K562 (cell line): ENCODE measurements around the gene ADIPOR2. TPM values are rescaled to one million over a fixed set of nuclear protein-coding genes. Genes with fewer than 3 reads are reported as not detected.
A peak's percentile ranks its signal among the peaks of the same experiment; 100 is the strongest.

ENCODE experiments used
- CXXC5 ChIP-seq: fragments of 250-450 bp; sonication (Bioruptor Pico); IDR thresholded peaks from 2 replicates; pipeline ENCODE4 v1.8.0; 2022; ENCODE audit warnings: inconsistent platforms, mild to moderate bottlenecking, moderate library complexity
- DNMT1 ChIP-seq: fragments of 450-650 bp; IDR thresholded peaks from 2 replicates; pipeline ENCODE4 v1.6.1; 2016; ENCODE audit warnings: antibody characterized with exemption, mild to moderate bottlenecking
- EGR1 ChIP-seq: fragments of 450-650 bp; conservative IDR thresholded peaks from 2 replicates; pipeline ENCODE4 v1.6.1; 2017; ENCODE audit warnings: mild to moderate bottlenecking
- FUS ChIP-seq: fragments of 200-400 bp; formaldehyde crosslinking; optimal IDR thresholded peaks from 2 replicates; pipeline ENCODE3; 2017; ENCODE audit warnings: low read depth, low read length
- GATA2 ChIP-seq: sonication (generic); formaldehyde crosslinking; IDR thresholded peaks from 2 replicates; pipeline ENCODE4 v1.4.0; 2020; ENCODE audit warnings: mild to moderate bottlenecking, missing genetic modification reagents
- GATAD2A ChIP-seq: fragments of 450-650 bp; IDR thresholded peaks from 2 replicates; pipeline ENCODE4 v1.6.1; 2017
- HNRNPUL1 ChIP-seq: fragments of 200-400 bp; formaldehyde crosslinking; IDR thresholded peaks from 2 replicates; pipeline ENCODE4 v1.6.1; 2017; ENCODE audit warnings: low read length
- KDM2B ChIP-seq: fragments of 250-450 bp; sonication (Bioruptor Pico); IDR thresholded peaks from 2 replicates; pipeline ENCODE4 v1.8.0; 2021; ENCODE audit warnings: mild to moderate bottlenecking, moderate library complexity
- NFE2 ChIP-seq: IDR thresholded peaks from 2 replicates; pipeline ENCODE4 v1.6.1; 2014; ENCODE audit warnings: antibody characterized with exemption, low read depth
- NR2C2 ChIP-seq, 2 experiments: fragments of 200-800 bp in 1 of 2; sonication (Bioruptor generic) in 1 of 2; sonication (generic) in 1 of 2; formaldehyde crosslinking in 1 of 2; IDR thresholded peaks; 2 replicates each; pipeline versions ENCODE4 v1.6.1 to v1.8.0; 2016 to 2022; ENCODE audit warnings: mild to moderate bottlenecking in 1 of 2, missing compliant biosample characterization in 1 of 2, missing genetic modification characterization in 1 of 2, missing genetic modification reagents in 1 of 2
- NR2F6 ChIP-seq: fragments of 450-650 bp; formaldehyde crosslinking; IDR thresholded peaks from 2 replicates; pipeline ENCODE4 v1.4.0; 2020; ENCODE audit warnings: mild to moderate bottlenecking
- PML ChIP-seq: IDR thresholded peaks from 2 replicates; pipeline ENCODE4 v1.6.1; 2012; ENCODE audit warnings: low read length, inconsistent platforms
- RBFOX2 ChIP-seq: fragments of 200-400 bp; formaldehyde crosslinking; IDR thresholded peaks from 2 replicates; pipeline ENCODE4 v1.6.1; 2017; ENCODE audit warnings: low read depth, mild to moderate bottlenecking, low read length, moderate library complexity
- SMARCE1 ChIP-seq: fragments of 450-650 bp; IDR thresholded peaks from 2 replicates; pipeline ENCODE4 v1.7.1; 2016; ENCODE audit warnings: mild to moderate bottlenecking
- STAT5B ChIP-seq: fragments of 250-450 bp; sonication (Bioruptor Pico); IDR thresholded peaks from 2 replicates; pipeline ENCODE4 v1.8.0; 2021; ENCODE audit warnings: mild to moderate bottlenecking, inconsistent platforms
- ZNF175 ChIP-seq: fragments of 200-800 bp; sonication (Bioruptor generic); IDR thresholded peaks from 2 replicates; pipeline ENCODE4 v1.6.1; 2016; ENCODE audit warnings: low read depth, mild to moderate bottlenecking, missing genetic modification characterization, missing compliant biosample characterization
- ZNF766 ChIP-seq: fragments of 200-800 bp; sonication (Bioruptor generic); conservative IDR thresholded peaks from 2 replicates; pipeline ENCODE4 v1.6.1; 2016; ENCODE audit warnings: missing genetic modification characterization, missing compliant biosample characterization
- polyA plus RNA-seq, 8 experiments: library from polyadenylated mRNA; depleted of rRNA in 4 of 8; stranded (reverse) in 5 of 8; unstranded in 3 of 8; fragments of >200 nt; fragmentation: Nextera tagmentation in 2 of 8; fragmentation: Illumina TruSeq in 1 of 8; extraction: Ambion mirVana in 2 of 8; extraction: Trizol in 1 of 8; gene quantifications; 2 replicates each; pipeline versions ENCODE4 v1.2.1 to v1.2.3, GENCODE V29; 2011 to 2014; ENCODE audit warnings: inconsistent platforms in 1 of 8, missing spikeins in 1 of 8
- total RNA-seq, 7 experiments: library from RNA; depleted of rRNA in 6 of 7; stranded (reverse); fragments of >200 nt in 6 of 7; fragmentation: Illumina TruSeq in 2 of 7; extraction: Trizol in 2 of 7; gene quantifications; 2 replicates each; pipeline versions ENCODE4 v1.2.1 to v1.2.3, GENCODE V29; 2011 to 2021; ENCODE audit warnings: low replicate concordance in 1 of 7
- TF ChIP-seq, protein P1 (sequence below): fragments of 250-450 bp; sonication (Bioruptor Pico); IDR thresholded peaks from 2 replicates; pipeline ENCODE4 v1.8.0; 2021; ENCODE audit warnings: borderline replicate concordance, mild to moderate bottlenecking, moderate library complexity; ENCODE audit not compliant: poor library complexity, severe bottlenecking
- TF ChIP-seq, protein P2 (sequence below), 2 experiments: IDR thresholded peaks; 2 replicates each; pipeline ENCODE4 v1.6.1; 2011; ENCODE audit warnings: borderline replicate concordance in 1 of 2, control low read depth in 1 of 2, low read depth in 1 of 2, low read length in 1 of 2, mild to moderate bottlenecking in 1 of 2, mixed read lengths in 1 of 2, moderate library complexity in 1 of 2; ENCODE audit not compliant: insufficient read depth in 1 of 2, insufficient read length in 1 of 2, poor library complexity in 1 of 2, severe bottlenecking in 1 of 2; ENCODE audit errors: extremely low read depth in 1 of 2
- TF ChIP-seq, protein P3 (sequence below): sonication (generic); formaldehyde crosslinking; IDR thresholded peaks from 2 replicates; pipeline ENCODE4 v1.8.0; 2022; ENCODE audit warnings: mild to moderate bottlenecking, missing genetic modification reagents
- TF ChIP-seq, protein P4 (sequence below), 2 experiments: fragments of 450-650 bp; conservative IDR thresholded peaks; 2 replicates each; pipeline ENCODE4 v1.6.1; 2017; ENCODE audit warnings: mild to moderate bottlenecking in 2 of 2, moderate library complexity in 2 of 2

ADIPOR2 gene
- total and polyA plus RNA-seq, 9 of the 15 experiments (the other 6 are each of a cell fraction or from before 2014, with no cell fraction given) = 10.9 to 63.5 (median 46.0) TPM

DNA sequence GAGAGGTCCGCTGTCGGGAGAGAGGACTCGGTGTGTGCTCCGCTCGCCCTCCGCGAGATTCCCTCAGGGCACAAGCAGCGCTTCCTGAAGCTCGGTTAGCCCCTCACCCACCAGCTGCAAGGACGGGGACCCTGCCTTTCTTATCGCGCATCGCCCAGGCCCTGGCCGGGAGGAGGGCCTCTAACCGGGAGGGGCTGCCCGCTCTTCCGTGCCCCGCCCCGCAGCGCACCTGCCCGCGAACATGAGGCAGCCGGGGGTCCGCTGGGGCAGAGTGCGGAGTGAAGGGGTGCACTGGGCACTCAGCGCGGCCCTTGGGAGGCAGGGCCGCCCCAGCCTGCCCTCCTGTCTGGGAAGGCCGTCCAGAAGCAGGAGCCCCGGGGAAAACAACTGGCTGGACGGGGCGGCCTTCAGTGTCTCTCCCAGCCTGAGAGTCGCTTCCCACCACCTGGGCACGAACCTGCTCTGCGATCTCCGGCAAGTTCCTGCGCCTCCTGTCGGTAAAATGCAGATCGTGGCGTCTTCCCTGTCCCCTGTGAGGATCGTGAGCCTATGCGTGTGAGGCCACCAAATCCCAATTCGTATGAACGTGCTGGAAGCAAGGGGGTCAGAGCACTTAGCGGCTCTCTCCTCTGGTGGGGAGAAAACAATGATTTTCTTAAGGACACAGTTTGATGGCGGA lies 28.0 kb upstream of the ADIPOR2 start (continued):
- no peak for TF ChIP-seq NR2C2 (CRISPR knock-in tag; IDR thresholded peaks at IDR 0.05)
- TF ChIP-seq NR2C2 (tag; IDR thresholded peaks at IDR 0.05) = no peak
- peak; percentile 38; the same call in 1 of the 2 replicates for TF ChIP-seq GATA2 (CRISPR knock-in tag)
- no peak for TF ChIP-seq NR2F6 (CRISPR knock-in tag)
- TF ChIP-seq ZNF766 (CRISPR knock-in tag) = no peak
- peak; percentile 47; the same call in 1 of the 2 replicates for TF ChIP-seq CXXC5
- no peak for TF ChIP-seq PML
- TF ChIP-seq, protein P1, sequence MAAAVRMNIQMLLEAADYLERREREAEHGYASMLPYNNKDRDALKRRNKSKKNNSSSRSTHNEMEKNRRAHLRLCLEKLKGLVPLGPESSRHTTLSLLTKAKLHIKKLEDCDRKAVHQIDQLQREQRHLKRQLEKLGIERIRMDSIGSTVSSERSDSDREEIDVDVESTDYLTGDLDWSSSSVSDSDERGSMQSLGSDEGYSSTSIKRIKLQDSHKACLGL (CRISPR knock-in tag) = no peak
- TF ChIP-seq FUS = no peak
- TF ChIP-seq ZNF175 (CRISPR knock-in tag) = no peak
- no peak for TF ChIP-seq EGR1
- TF ChIP-seq STAT5B (CRISPR knock-in tag) = no peak
- TF ChIP-seq NFE2 = no peak
- peak; percentile 82 for TF ChIP-seq RBFOX2
- TF ChIP-seq KDM2B = no peak
- no peak for TF ChIP-seq DNMT1
- no peak for TF ChIP-seq SMARCE1
- TF ChIP-seq, protein P2, sequence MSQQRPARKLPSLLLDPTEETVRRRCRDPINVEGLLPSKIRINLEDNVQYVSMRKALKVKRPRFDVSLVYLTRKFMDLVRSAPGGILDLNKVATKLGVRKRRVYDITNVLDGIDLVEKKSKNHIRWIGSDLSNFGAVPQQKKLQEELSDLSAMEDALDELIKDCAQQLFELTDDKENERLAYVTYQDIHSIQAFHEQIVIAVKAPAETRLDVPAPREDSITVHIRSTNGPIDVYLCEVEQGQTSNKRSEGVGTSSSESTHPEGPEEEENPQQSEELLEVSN (IDR thresholded peaks at IDR 0.05; ENCODE audit: borderline replicate concordance in 1 of 2, extremely low read depth in 1 of 2, insufficient read depth in 1 of 2, insufficient read length in 1 of 2, low read depth in 1 of 2, low read length in 1 of 2, poor library complexity in 1 of 2, severe bottlenecking in 1 of 2) = peak; percentile 16 to 64
- 0 out of 2 replicates have a peak, but pooled peaks have one; percentile 24 for TF ChIP-seq GATAD2A
- TF ChIP-seq, protein P3, sequence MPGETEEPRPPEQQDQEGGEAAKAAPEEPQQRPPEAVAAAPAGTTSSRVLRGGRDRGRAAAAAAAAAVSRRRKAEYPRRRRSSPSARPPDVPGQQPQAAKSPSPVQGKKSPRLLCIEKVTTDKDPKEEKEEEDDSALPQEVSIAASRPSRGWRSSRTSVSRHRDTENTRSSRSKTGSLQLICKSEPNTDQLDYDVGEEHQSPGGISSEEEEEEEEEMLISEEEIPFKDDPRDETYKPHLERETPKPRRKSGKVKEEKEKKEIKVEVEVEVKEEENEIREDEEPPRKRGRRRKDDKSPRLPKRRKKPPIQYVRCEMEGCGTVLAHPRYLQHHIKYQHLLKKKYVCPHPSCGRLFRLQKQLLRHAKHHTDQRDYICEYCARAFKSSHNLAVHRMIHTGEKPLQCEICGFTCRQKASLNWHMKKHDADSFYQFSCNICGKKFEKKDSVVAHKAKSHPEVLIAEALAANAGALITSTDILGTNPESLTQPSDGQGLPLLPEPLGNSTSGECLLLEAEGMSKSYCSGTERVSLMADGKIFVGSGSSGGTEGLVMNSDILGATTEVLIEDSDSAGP (CRISPR knock-in tag) = no peak
- TF ChIP-seq, protein P4, sequence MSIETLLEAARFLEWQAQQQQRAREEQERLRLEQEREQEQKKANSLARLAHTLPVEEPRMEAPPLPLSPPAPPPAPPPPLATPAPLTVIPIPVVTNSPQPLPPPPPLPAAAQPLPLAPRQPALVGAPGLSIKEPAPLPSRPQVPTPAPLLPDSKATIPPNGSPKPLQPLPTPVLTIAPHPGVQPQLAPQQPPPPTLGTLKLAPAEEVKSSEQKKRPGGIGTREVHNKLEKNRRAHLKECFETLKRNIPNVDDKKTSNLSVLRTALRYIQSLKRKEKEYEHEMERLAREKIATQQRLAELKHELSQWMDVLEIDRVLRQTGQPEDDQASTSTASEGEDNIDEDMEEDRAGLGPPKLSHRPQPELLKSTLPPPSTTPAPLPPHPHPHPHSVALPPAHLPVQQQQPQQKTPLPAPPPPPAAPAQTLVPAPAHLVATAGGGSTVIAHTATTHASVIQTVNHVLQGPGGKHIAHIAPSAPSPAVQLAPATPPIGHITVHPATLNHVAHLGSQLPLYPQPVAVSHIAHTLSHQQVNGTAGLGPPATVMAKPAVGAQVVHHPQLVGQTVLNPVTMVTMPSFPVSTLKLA (conservative IDR thresholded peaks at IDR 0.05) = peak in 1 of 2 experiments; percentile 58; a peak in 2 of 4 replicates
- no peak for TF ChIP-seq HNRNPUL1
